HG03520 (cell line): ENCODE measurements around the gene ZNF879.
A peak's percentile ranks its signal among the peaks of the same experiment; 100 is the strongest.

Source experiments
- ATAC-seq: cut with Tn5 transposase; IDR thresholded peaks from one replicate; pipeline ENCODE4 v1.9.1; 2021; ENCODE audit warnings: mild to moderate bottlenecking, moderate library complexity; ENCODE audit not compliant: unreplicated experiment

The ZNF879 gene

GRCh38 chr5:179023528-179024189, at the start of gene ZNF879:
Gene ZNF879, plus strand, starts transcription at chr5:179023804. Its CDS starts 1,201 bp downstream, at chr5:179025005.
- peak; percentile 91 for ATAC-seq

GRCh38 chr5:178981381-178981780, 42.2 kb upstream of the ZNF879 start:
- no peak for ATAC-seq

- ATAC-seq: no peak
Observed at GRCh38 chr5:178982941-178983340, 40.7 kb upstream of the ZNF879 start.

- no peak for ATAC-seq
Observed at GRCh38 chr5:178983728-178984127, 39.9 kb upstream of the ZNF879 start.

- ATAC-seq: no peak
Observed at GRCh38 chr5:178984145-178985072, 39.2 kb upstream of the ZNF879 start.

- no peak for ATAC-seq
Observed at GRCh38 chr5:178986326-178986960, 37.2 kb upstream of the ZNF879 start.

GRCh38 chr5:178988436-178989220, 35.0 kb upstream of the ZNF879 start:
- ATAC-seq: no peak

- ATAC-seq: no peak
Observed at GRCh38 chr5:178989311-178989710, 34.3 kb upstream of the ZNF879 start.

- no peak for ATAC-seq
Observed at GRCh38 chr5:178990491-178990890, 33.1 kb upstream of the ZNF879 start.

- ATAC-seq: no peak
Observed at GRCh38 chr5:178991190-178992145, 32.1 kb upstream of the ZNF879 start.

- ATAC-seq: no peak
Observed at GRCh38 chr5:178992291-178992895, 31.2 kb upstream of the ZNF879 start.

- ATAC-seq: no peak
Observed at GRCh38 chr5:178993236-178993765, 30.3 kb upstream of the ZNF879 start.

- no peak for ATAC-seq
Observed at GRCh38 chr5:178993955-178994579, 29.5 kb upstream of the ZNF879 start.

- ATAC-seq: no peak
Observed at GRCh38 chr5:178994580-178995340, 28.8 kb upstream of the ZNF879 start, which contains the start of gene GRM6. Gene GRM6, minus strand, starts transcription at chr5:178995320. Its CDS starts 376 bp downstream, at chr5:178994944.

GRCh38 chr5:178995341-178995690, 28.3 kb upstream of the ZNF879 start:
- no peak for ATAC-seq

GRCh38 chr5:178996156-178996555, 27.4 kb upstream of the ZNF879 start:
- ATAC-seq: no peak

- ATAC-seq: no peak
Observed at GRCh38 chr5:178997191-178997590, 26.4 kb upstream of the ZNF879 start.

GRCh38 chr5:178998441-178998840, 25.2 kb upstream of the ZNF879 start:
- no peak for ATAC-seq
